ENCODE data around the gene DIS3L2. TPM values are rescaled to one million over a fixed set of nuclear protein-coding genes. Genes with fewer than 3 reads are reported as not detected.

Gene DIS3L2
- total RNA-seq, 4 donors from 2014 or later: 10.3 to 63.9 (median 29.7) TPM

DNA sequence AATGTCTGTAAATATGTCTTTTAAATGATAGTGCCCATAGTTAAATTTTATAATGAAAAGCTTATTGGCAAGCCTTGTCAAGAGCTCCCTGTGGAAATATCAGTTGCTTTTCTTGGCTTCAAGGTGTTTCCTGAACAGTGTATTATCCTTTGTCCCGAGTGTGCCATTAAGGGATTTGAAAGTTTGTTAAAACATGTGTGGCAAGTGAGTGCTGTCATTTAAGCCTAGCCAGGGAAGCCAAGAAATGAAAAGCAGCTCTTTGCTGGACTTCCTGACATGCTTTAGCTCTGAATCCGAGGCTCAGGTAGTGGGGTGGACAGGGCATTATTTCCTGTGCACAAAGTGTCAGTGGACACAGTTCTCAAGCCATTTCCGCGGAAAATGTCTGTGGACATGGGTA, 111.5 kb downstream of the DIS3L2 start:
- intact Hi-C loops (cut with DNase I; ENCODE audit: low total_unique reads): no loop called here
- Histone ChIP-seq H3K4me3 (no peak overlapping the region), H3K27ac (no peak overlapping the region), H3K27me3 (no peaks in the 10 kb centered on the region), H3K4me1 (no peaks in the 10 kb centered on the region), H3K9me3 (no peaks in the 10 kb centered on the region), H3K36me3 (no peaks in the 10 kb centered on the region)
- TF ChIP-seq POLR2A (IDR thresholded peaks at IDR 0.05): no peak
- TF ChIP-seq, protein P1, sequence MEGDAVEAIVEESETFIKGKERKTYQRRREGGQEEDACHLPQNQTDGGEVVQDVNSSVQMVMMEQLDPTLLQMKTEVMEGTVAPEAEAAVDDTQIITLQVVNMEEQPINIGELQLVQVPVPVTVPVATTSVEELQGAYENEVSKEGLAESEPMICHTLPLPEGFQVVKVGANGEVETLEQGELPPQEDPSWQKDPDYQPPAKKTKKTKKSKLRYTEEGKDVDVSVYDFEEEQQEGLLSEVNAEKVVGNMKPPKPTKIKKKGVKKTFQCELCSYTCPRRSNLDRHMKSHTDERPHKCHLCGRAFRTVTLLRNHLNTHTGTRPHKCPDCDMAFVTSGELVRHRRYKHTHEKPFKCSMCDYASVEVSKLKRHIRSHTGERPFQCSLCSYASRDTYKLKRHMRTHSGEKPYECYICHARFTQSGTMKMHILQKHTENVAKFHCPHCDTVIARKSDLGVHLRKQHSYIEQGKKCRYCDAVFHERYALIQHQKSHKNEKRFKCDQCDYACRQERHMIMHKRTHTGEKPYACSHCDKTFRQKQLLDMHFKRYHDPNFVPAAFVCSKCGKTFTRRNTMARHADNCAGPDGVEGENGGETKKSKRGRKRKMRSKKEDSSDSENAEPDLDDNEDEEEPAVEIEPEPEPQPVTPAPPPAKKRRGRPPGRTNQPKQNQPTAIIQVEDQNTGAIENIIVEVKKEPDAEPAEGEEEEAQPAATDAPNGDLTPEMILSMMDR (IDR thresholded peaks at IDR 0.05): no peak
- DNase-seq: no peak

- Histone ChIP-seq H3K27ac (no peak overlapping the region), H3K9me3 (no peaks in the 10 kb centered on the region), H3K4me1 (no peaks in the 10 kb centered on the region), H3K36me3 (no peaks in the 10 kb centered on the region), H3K27me3 (no peaks in the 10 kb centered on the region), H3K4me3 (no peak overlapping the region)
- intact Hi-C loops (cut with DNase I; ENCODE audit: low total_unique reads): no loop called here
- DNase-seq: no peak
- no peak for TF ChIP-seq POLR2A (IDR thresholded peaks at IDR 0.05)
- TF ChIP-seq, protein P1 (IDR thresholded peaks at IDR 0.05): no peak
Measured at GRCh38 chr2:232073699-232074098, 112.2 kb downstream of the DIS3L2 start.

GRCh38 chr2:232075080-232075479, 113.6 kb downstream of the DIS3L2 start:
- H3K4me1 ChIP-seq: no peaks in the 10 kb centered on the region
- intact Hi-C loops (cut with DNase I; ENCODE audit: low total_unique reads): no loop called here

DNA sequence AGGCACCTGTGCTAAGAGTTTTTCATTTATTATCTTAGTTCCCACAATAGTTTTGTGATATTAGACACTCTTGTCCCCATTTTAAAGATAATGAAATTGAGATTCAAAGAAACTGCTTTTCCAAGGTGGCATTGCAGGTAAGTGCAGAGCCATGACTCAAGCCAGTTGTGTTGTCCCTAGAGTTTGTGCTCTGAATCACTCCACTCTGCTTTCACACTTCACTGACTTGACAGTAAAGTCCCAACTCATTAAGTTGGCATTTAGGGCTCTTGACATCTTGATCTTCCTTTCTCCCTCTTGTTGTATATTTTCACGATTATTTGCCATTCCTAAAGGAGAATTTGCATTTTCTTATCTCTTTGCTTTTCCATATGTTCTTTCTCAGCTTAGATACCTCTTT, 114.3 kb downstream of the DIS3L2 start:
- intact Hi-C loops (cut with DNase I; ENCODE audit: low total_unique reads): no loop called here
- H3K9me3 ChIP-seq: no peaks in the 10 kb centered on the region
- H3K27me3 ChIP-seq: no peaks in the 10 kb centered on the region
- no peak overlapping the region for H3K4me3 ChIP-seq
- no peaks in the 10 kb centered on the region for H3K36me3 ChIP-seq
- TF ChIP-seq POLR2A (IDR thresholded peaks at IDR 0.05): no peak
- TF ChIP-seq, protein P1 (IDR thresholded peaks at IDR 0.05): no peak
- H3K27ac ChIP-seq: no peak overlapping the region
- no peak for DNase-seq
- no peaks in the 10 kb centered on the region for H3K4me1 ChIP-seq

More at GRCh38 chr2:232075080-232075479, 113.6 kb downstream of the DIS3L2 start:
- no peak for DNase-seq
- H3K36me3 ChIP-seq: no peaks in the 10 kb centered on the region
- H3K27me3 ChIP-seq: no peaks in the 10 kb centered on the region
- no peak overlapping the region for H3K27ac ChIP-seq
- TF ChIP-seq, protein P1 (IDR thresholded peaks at IDR 0.05): no peak
- no peak for TF ChIP-seq POLR2A (IDR thresholded peaks at IDR 0.05)
- no peaks in the 10 kb centered on the region for H3K9me3 ChIP-seq
- H3K4me3 ChIP-seq: no peak overlapping the region

- no peak overlapping the region for H3K4me3 ChIP-seq
- no peak overlapping the region for H3K27ac ChIP-seq
- no peaks in the 10 kb centered on the region for H3K36me3 ChIP-seq
- TF ChIP-seq POLR2A (IDR thresholded peaks at IDR 0.05): no peak
- TF ChIP-seq, protein P1 (IDR thresholded peaks at IDR 0.05): no peak
- H3K4me1 ChIP-seq: no peaks in the 10 kb centered on the region
- intact Hi-C loops (cut with DNase I; ENCODE audit: low total_unique reads): no loop called here
- DNase-seq: no peak
- no peaks in the 10 kb centered on the region for H3K9me3 ChIP-seq
- H3K27me3 ChIP-seq: no peaks in the 10 kb centered on the region
Measured at GRCh38 chr2:232076272-232076671, 114.8 kb downstream of the DIS3L2 start.

All from uterus (tissue), 4 donors.